ENCODE data around the gene CC2D2A.

DNA sequence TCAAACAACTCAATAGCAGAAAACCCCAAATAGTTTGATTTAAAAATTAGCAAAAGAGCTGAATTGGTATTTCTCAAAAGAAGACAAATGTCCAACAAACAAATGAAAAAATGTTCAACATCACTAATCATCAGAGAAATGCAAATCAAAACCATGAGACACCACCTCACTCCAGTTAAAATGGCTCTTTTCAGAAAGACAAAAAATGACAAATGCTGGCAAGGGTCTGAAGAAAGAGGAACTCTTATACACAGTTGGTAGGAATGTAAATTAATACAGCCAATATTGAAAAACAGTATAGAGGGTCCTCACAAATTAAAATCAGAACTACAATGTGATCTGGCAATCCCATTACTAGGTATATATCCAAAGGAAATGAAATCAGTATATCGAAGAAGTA, 115.1 kb downstream of the CC2D2A start:
- no peak for TF ChIP-seq SNRNP70 (optimal IDR thresholded peaks at IDR 0.05; ENCODE audit: low read depth, low read length)
- TF ChIP-seq EWSR1 (IDR thresholded peaks at IDR 0.05; ENCODE audit: borderline replicate concordance, low read depth, partially characterized antibody): no peak
- no peak for TF ChIP-seq RAD21 (CRISPR knock-in tag; conservative IDR thresholded peaks at IDR 0.05 in 1 of 2, IDR thresholded peaks at IDR 0.05 in 1 of 2)
- TF ChIP-seq CTCF (IDR thresholded peaks at IDR 0.05 in 2 of 3, conservative IDR thresholded peaks at IDR 0.05 in 1 of 3; ENCODE audit: insufficient read depth in 2 of 3, low read depth in 1 of 3, low read length in 3 of 3): no peak
- TF ChIP-seq ZNF695 (CRISPR knock-in tag; IDR thresholded peaks at IDR 0.05): no peak
- no peak for TF ChIP-seq EGR1 (conservative IDR thresholded peaks at IDR 0.05)
- no peak for TF ChIP-seq REST (IDR thresholded peaks at IDR 0.05; ENCODE audit: borderline replicate concordance)
- no peak for TF ChIP-seq REST (CRISPR knock-in tag; IDR thresholded peaks at IDR 0.05; ENCODE audit: low read depth)

Data from K562 (cell line).